Kidney (tissue), 14 donors: ENCODE results near the gene ETS2. TPM values are rescaled to one million over a fixed set of nuclear protein-coding genes. Genes with fewer than 3 reads are reported as not detected.

Experiments
- DNase-seq, 5 donors: peaks; one replicate each; pipeline ENCODE4 v3.0.0-alpha.2; 2013 to 2020
- FAIRE-seq: peaks from 2 replicates; lab custom pipeline; 2012; peaks lifted over from hg19 to GRCh38; lab: Jason Lieb, UNC
- H3K27ac ChIP-seq, 2 donors: one replicate each; pipeline ENCODE4 v1.7.0; 2013; ENCODE audit warnings: low read depth in 2 of 2, low read length in 2 of 2, inconsistent platforms in 1 of 2
- H3K27me3 ChIP-seq: one replicate; pipeline ENCODE4 v1.7.1; 2013; ENCODE audit warnings: low read length, inconsistent platforms; ENCODE audit not compliant: control insufficient read depth, insufficient read depth
- H3K36me3 ChIP-seq, 3 donors: one replicate each; pipeline versions ENCODE4 v1.7.0 to v1.7.1; 2013; ENCODE audit warnings: low read length in 3 of 3, control low read depth in 1 of 3, inconsistent platforms in 1 of 3; ENCODE audit not compliant: insufficient read depth in 3 of 3, control insufficient read depth in 2 of 3
- H3K4me1 ChIP-seq, 3 donors: one replicate each; pipeline versions ENCODE4 v1.7.0 to v1.7.1; 2013; ENCODE audit warnings: low read length in 3 of 3, inconsistent platforms in 1 of 3, low read depth in 1 of 3; ENCODE audit not compliant: control insufficient read depth in 2 of 3, insufficient read depth in 2 of 3
- H3K4me3 ChIP-seq, 3 donors: one replicate each; pipeline versions ENCODE4 v1.7.0 to v1.8.1; 2013; ENCODE audit warnings: low read length in 3 of 3, control low read depth in 1 of 3, inconsistent platforms in 1 of 3
- H3K9ac ChIP-seq, 3 donors: one replicate each; pipeline versions ENCODE4 v1.7.0 to v1.7.1; 2013; ENCODE audit warnings: low read length in 3 of 3, control low read depth in 1 of 3, inconsistent platforms in 1 of 3
- H3K9me3 ChIP-seq, 3 donors: one replicate each; pipeline versions ENCODE4 v1.7.0 to v1.7.1; 2013; ENCODE audit warnings: low read length in 3 of 3, control low read depth in 1 of 3, inconsistent platforms in 1 of 3; ENCODE audit not compliant: control insufficient read depth in 2 of 3, insufficient read depth in 1 of 3
- intact Hi-C: fragments of 100-400 bp; cut with DNase I; formaldehyde crosslinking; loops from one replicate; pipeline ENCODE4 v1.11.1; 2022
- polyA plus RNA-seq: library from polyadenylated mRNA; stranded (reverse); fragments of 350-450 nt; fragmentation: Illumina TruSeq; extraction: RNeasy Lipid Tissue Mini Kit (QIAGEN cat#74804); gene quantifications from one replicate; pipeline ENCODE4 v1.2.3, GENCODE V29; 2014; ENCODE audit warnings: low read depth, low replicate concordance; ENCODE audit not compliant: insufficient read depth
- total RNA-seq: library from RNA; stranded (reverse); fragmentation: NEBNext Ultra II Directional; extraction: Animal tissue kit (Norgen Biotek cat#: 25700); gene quantifications from one replicate; pipeline ENCODE4 v1.2.1, GENCODE V29; 2021
- TF ChIP-seq, protein P1 (sequence below): IDR thresholded peaks from 3 replicates; pipeline ENCODE4 v1.5.1; 2012; ENCODE audit warnings: mild to moderate bottlenecking, moderate library complexity, borderline replicate concordance; ENCODE audit not compliant: insufficient read depth; ENCODE audit errors: extremely low read depth
- donor health status: control.
- donor health status: control.
- donor health status: control.
- donor health status: control.
- donor health status: control.
- donor health status: DM: yes; HTN: yes; CAD: no.
- donor health status: Normal renal cell carcinoma (clear cell type).

ETS2 gene
- total and polyA plus RNA-seq, 2 donors from 2014 or later = 43.1 to 178 TPM

DNA sequence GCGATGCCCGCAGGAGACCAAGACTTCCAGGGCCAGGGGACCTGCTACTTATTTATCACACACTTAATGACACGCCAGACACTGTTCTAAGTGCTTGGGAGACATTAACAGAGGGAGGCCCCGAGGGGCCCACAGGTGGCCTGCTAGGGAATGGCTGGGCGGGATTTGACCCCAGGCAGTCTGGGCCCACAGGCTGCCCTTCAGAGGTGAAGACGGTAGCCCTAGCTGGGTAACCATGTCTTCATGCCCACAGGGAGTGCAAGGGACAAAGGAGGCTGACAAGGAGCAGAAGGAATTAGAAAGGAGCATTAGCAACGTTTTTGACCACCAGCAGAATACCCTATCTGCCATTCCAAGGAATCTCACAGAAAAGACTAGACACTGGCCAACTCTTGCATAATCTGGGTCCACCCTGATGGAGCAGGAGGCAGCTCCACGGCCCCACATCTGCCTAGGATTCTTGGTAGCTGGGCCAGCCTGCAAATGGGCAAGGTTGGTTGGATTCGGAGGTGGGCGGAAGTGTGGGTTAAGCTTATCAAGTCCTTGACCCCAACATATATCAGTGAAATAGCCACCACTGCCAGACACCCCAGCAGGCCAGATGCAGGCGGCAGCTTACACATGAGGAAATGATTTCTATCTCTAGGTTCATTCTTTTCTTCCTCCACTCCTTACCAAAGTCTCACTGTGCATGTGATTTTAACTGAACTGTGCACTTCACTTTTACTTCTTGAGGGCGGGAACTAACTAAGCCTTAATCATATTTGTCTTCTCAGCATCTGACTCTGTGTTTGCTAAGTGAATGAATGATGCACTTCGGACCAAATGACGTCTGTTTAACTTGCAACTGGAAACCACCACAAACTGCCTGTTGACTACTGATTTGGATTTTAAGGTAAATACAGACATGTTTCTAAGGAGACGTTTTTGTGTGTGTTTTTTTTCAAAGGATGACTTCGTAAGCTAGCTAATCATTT is 3.4 kb upstream of the ETS2 start:
- no peaks in the 10 kb centered on the region for H3K36me3 ChIP-seq
- intact Hi-C loops = loop anchor here (10.0 kb wide), 1 partner anchor 48 kb away; no protein-coding TSS in a partner anchor
- no peaks in the 10 kb centered on the region for H3K9me3 ChIP-seq
- H3K4me3 ChIP-seq = no peak overlapping the region
- TF ChIP-seq, protein P1, sequence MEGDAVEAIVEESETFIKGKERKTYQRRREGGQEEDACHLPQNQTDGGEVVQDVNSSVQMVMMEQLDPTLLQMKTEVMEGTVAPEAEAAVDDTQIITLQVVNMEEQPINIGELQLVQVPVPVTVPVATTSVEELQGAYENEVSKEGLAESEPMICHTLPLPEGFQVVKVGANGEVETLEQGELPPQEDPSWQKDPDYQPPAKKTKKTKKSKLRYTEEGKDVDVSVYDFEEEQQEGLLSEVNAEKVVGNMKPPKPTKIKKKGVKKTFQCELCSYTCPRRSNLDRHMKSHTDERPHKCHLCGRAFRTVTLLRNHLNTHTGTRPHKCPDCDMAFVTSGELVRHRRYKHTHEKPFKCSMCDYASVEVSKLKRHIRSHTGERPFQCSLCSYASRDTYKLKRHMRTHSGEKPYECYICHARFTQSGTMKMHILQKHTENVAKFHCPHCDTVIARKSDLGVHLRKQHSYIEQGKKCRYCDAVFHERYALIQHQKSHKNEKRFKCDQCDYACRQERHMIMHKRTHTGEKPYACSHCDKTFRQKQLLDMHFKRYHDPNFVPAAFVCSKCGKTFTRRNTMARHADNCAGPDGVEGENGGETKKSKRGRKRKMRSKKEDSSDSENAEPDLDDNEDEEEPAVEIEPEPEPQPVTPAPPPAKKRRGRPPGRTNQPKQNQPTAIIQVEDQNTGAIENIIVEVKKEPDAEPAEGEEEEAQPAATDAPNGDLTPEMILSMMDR = no peak
- FAIRE-seq (no peak), DNase-seq (peak in 1 of 5 donors; percentile 69)
- H3K27me3 ChIP-seq = no peaks in the 10 kb centered on the region
- H3K9ac ChIP-seq = no peak overlapping the region
- H3K4me1 ChIP-seq = no peaks in the 10 kb centered on the region
- no peak overlapping the region for H3K27ac ChIP-seq

DNA sequence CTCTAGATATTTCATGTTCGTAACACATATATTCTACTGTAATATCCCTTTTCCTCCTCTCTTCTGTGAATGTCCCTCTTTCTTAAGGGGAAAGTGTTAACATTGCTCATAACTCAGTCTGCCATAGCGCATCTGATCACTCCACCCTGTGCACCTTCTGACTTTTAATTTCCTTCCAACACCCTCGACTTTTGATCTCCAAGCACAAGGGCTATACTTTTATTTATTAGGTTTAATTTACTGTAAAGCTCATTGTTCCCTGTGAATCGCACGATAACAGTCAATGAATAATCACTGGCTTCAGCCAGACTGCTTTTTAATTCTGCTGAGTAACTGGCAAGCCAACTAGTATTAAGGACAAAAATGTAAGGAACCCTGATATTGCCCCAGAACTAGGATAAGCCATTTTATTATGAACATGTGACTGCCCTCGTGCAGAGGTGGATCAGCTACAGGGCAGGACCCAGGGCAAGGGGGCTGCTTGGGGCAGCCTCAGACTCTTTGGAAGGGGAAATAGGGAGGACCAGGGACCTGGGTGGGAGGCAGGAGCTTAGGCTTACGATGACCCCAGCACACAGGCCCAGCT is 2.6 kb upstream of the ETS2 start:
- H3K9me3 ChIP-seq = no peaks in the 10 kb centered on the region
- no peak overlapping the region for H3K27ac ChIP-seq
- intact Hi-C loops = loop anchor here (10.0 kb wide), 1 partner anchor 48 kb away; no protein-coding TSS in a partner anchor
- H3K4me3 ChIP-seq = no peak overlapping the region
- H3K4me1 ChIP-seq = no peaks in the 10 kb centered on the region
- no peak overlapping the region for H3K9ac ChIP-seq
- FAIRE-seq (no peak), DNase-seq (no peak)
- H3K36me3 ChIP-seq = no peaks in the 10 kb centered on the region
- H3K27me3 ChIP-seq = no peaks in the 10 kb centered on the region
- TF ChIP-seq, protein P1 = no peak

DNA sequence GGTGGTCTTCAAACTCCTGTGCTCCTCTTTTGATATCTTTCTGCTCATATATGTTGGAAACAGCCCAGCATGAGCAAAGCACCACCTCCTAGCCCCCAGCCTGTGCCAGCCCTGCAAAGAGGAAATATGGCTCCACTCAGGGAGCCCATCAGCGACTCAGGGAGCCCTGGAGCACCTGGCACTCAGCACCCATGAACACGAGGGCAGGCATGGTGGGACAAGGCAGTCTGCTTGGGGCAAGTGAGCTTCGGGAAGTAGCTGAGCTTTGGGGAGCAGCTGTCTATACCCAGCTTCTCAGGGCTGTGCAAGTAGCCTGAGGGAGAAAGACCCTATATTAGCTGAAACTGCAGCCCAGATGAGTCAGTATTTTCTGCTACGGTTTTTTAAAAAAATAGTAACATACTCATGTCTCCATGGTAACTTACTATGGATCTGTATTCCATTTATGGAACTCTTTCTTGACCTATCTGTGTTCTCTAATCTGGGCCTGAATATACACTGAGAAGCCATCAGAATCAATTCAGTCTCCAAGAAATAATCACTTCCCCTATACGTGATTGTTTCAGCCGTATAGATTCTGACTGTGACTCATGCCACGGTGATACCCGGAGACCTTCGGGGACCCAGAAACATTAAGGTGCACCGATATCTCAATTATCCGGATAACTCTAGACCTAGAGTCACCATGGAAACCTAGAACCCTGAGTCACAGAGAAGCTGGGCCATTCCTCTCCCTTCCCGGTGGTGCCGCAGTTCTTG is 1.5 kb upstream of the ETS2 start:
- FAIRE-seq (no peak), DNase-seq (peak in 1 of 5 donors; percentile 51)
- Histone ChIP-seq H3K27ac (peak overlapping the region; percentile 96 to 97), H3K4me1 (no peaks in the 10 kb centered on the region), H3K9me3 (no peaks in the 10 kb centered on the region), H3K9ac (peak overlapping the region in 1 of 3 donors; percentile 89), H3K27me3 (no peaks in the 10 kb centered on the region), H3K4me3 (peak overlapping the region in 2 of 3 donors; percentile 68 to 88), H3K36me3 (no peaks in the 10 kb centered on the region)
- TF ChIP-seq, protein P1 = no peak
- intact Hi-C loops = loop anchor here (10.0 kb wide), 1 partner anchor 49 kb away; no protein-coding TSS in a partner anchor
